HG03066 (cell line): ENCODE results near the gene IRF1.
"Not testable (repeated sequence)": the region's sequence is repeated elsewhere in the genome, so short reads cannot be mapped to it uniquely, and the experiment has no call there.

Experiments
- ATAC-seq: cut with Tn5 transposase; IDR thresholded peaks from one replicate; pipeline ENCODE4 v1.9.1; 2021; ENCODE audit warnings: low read depth; ENCODE audit not compliant: unreplicated experiment

Gene IRF1, protein sequence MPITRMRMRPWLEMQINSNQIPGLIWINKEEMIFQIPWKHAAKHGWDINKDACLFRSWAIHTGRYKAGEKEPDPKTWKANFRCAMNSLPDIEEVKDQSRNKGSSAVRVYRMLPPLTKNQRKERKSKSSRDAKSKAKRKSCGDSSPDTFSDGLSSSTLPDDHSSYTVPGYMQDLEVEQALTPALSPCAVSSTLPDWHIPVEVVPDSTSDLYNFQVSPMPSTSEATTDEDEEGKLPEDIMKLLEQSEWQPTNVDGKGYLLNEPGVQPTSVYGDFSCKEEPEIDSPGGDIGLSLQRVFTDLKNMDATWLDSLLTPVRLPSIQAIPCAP

DNA sequence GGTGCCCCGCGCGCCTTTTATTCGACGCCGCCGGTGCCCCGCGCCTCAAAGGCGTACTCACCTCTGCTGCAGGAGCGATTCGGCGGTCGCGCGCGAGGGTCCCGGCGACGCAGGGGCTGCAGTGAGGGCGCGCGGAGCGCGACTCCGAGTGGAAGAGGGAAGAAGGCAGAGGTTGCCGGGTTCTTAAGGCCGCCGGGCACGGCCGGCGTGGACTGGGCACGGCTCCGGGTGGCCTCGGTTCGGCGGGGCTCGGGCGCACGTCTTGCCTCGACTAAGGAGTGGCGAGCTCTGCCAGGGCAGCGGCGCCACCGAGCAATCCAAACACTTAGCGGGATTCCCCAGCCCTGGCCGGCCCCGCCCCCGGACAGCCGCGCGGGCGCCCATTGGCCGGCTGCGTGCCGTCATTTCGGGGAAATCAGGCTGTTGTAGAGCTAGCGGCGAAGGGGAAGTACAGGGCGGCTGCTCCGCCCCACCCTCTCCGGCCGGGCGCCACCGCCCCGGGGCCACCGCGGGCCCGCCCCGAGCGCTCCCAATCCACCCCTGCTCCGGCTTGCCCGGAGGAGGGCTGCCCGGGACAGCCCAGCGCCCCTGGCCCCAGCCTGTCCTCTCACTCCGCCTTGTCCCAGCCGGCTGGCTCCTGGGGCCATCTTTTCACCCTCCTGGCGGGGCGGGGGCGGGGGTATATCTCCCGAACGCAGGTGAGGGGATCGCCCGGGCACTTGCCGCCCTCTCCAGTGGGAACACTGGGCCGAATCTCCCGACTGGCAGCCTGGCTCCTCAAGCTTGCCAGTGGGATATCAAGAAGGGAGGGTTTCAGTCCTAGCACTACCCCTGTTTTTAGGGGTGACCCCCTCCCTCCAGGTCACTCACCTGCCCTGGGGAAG lies at the start of gene IRF1:
TSS of gene IRF1 (minus strand) at position 290 of the 884 bp plus-strand sequence. CDS start 1,295 bp downstream, outside the sequence.
- ATAC-seq, result peak; percentile 82

DNA sequence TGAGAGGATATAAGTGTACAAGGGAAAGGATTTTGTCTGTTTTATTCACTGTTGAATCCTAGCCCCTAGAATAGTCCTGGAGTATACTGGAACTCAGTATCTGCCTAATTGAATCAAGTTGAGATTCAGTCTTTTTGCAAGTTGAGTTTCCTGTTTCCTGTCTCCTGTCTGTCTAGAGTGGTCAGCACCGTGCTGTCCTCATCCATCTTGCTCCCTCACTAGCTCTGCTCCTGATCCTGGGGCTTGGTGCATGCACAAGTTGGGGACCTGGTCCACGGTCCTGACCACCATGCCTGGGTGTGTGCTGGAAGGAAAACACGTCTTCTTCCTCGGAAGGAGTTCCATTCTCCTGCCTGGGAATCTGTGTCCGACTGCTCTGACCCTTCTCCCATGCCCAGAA lies 49.6 kb upstream of the IRF1 start:
- no peak for ATAC-seq

GRCh38 chr5:132539716-132540115 lies 49.1 kb upstream of the IRF1 start:
- ATAC-seq, result no peak

DNA sequence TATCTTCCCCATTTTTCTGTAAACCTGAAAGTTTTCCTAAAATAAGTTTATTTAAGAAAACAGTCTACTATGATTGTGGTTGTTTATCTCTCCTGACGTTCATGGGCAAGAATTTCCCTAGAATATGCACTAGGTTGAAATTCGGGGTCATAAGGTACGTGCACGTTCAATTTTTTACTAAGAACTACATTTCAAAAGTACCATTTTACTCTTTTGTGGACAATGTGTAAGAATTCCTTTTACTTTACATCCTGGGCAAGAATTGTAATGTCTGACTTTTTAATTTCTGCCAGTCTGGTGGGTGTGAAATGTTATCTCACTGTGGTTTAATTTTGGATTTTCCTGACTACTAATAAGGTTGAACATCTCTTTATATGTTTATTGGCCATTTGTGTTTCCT lies 40.4 kb upstream of the IRF1 start:
- ATAC-seq, result no peak

DNA sequence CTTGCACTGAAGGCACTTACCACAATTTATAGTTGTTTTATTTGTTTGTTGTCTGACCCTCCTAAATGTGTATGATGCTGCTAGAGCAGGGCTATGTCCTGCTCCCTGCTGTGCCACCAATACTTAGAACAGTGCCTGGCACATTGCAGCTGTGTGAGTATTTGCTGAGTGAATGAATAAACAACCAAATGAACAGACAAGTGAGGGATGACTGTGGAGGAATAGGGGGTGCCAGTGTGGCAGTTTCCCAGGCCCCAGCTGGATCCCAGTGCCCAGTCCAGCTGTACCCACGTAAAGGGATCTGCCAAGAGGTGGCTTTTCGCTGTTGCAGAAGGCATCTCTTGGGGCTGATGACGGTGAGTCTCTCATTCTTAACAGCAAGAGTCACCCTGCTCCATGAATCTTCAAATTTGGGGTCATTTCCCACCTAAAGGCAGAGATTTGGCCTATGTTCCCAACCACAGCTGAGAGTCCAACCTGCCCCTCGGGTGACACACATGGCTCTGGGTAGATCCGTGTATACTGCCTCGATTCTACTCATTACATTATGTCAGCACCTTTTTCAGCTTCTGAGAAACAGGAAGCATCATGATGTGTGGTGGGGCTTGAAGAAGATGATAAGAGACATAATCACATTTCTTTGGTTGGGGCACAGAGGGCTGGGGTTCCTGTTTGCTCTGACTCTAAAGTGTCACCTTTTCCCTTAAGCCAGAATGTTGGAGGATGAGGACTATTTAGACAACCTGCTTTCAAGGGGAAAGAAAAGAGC lies 38.5 kb upstream of the IRF1 start:
- no peak for ATAC-seq

DNA sequence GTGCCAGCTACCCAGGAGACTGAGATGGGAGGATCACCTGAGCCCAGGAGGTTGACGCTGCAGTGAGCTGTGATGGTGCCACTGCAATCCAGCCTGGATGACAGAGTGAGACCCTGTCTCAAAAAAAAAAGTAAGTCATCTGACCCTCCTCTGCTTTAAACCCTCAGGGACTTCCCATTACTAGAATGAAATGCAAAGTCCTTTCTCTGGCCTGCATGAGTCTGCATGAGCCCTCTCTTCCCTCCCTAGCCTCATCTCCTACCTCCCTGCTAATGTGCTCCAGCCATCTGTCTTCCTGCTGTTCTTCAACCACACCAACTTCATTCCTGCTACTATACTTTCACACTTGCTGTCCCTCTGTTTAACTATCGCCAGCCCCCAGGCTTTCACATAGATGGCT lies 37.4 kb upstream of the IRF1 start:
- ATAC-seq, result no peak

DNA sequence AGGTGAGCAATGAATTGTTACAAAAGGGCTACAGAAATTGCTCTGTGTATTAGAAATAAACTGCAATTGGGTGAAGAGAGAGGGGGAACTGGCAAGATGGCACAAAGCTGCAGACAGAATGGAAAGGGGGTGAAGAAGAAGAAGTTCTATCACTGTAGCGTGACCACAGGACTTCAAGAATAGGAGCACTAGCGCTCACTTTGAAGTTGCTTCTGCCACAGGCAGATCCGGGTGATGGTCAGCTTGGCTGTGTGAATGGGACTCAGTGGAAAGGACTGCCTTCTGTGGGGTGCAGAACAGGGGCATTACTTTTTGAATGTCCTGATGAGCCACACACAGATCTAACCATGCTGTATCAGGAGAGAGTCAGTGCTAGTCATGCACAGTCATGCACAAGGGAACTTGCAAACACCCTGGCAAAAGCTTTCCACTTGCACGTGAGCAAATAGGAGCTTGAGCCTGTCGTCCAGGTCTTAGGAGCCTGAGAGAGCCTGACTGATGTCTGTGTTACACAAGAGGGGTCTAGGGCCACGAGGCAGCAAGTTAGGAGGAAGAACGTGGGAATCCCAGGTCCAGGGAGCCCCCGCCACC lies 36.5 kb upstream of the IRF1 start:
- ATAC-seq, result no peak

DNA sequence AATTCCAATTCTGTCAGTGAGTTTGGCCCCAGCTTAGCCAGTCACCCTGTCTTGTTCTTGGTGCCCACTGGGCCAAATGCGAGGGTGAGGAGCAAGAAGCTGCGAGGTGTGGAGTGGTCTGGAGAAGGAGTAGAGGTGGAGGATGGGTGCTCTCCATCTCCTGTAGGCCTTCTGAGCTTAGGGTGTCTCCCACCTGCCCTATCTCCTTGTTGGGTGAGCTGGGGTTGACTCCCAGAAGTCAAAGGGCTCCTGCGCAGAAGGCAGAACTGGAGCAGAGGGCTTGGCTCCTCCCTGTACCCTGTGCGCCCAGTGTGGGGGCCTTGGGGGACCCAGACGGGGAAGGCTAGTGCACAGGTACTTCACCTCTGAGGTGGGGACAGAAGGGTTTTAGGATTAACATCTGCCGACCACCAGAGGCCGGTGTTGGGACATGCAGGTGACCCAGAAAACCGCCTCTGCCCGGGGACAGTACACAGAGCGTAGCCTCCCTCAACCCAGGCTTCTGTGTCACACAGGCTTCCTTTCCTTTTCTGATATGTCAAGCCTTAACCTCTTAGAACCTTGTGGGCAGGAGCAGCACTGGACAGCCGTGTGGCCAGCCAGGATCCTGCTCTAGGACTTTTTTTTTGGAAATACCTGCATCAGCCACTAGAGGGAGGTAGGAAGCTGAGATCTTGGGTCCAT lies 35.9 kb upstream of the IRF1 start:
- peak; percentile 35 for ATAC-seq

DNA sequence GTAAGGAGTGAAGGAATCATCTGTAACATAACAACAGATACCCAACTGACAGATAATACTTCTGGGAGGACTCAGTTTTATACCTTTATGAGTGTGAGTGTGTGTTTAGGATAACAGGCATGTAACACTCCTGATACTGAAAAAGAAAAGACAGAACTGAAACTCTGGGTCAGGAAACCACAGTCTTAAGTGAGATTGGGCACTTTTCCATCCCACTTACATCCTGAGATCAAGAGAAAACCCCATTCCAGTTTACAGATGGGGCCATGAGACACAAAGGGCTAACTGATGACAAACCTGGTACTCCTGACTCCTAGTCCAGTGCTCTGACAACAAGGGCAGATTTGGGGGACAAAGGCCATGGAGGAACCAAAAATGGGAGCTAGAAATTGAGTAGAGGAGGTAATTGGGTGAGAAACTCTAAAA lies 34.7 kb upstream of the IRF1 start:
- ATAC-seq, result peak; percentile 72

DNA sequence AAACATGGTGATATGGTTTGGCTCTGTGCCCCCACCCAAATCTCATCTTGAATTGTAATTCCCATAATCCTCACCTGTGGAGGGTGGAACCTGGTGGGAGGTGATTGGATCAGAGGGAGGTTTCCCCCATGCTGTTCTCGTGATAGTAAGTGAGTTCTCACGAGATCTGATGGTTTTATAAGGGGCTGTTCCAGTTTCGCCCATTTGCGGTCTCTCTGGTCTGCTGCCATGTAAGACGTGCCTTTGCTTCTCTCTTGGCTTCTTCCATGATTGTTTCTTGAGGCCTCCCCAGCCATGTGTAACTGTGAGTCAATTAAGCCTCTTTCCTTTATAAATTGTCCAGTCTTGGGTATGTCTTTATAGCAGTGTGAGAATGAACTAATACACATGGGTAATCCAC lies 34.3 kb upstream of the IRF1 start:
- not testable (repeated sequence) for ATAC-seq

DNA sequence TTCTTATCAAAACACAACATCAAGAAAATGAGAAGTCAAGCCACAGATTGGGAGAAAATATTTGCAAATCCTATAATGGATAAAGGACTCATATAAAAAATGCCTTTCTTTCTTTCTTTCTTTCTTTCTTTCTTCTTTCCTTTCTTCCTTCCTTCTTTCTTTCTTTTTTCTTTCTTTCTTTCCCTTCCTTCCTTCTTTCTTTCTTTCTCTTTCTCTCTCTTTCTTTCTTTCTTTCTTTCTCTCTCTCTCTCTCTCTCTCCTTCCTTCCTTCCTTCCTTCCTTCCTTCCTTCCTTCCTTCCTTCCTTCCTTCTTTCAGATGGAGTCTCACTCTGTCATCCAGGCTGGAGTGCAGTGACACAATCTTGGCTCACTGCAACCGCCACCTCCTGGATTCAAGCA lies 31.5 kb upstream of the IRF1 start:
- not testable (repeated sequence) for ATAC-seq

GRCh38 chr5:132513618-132514336 lies 23.2 kb upstream of the IRF1 start:
- not testable (repeated sequence) for ATAC-seq

DNA sequence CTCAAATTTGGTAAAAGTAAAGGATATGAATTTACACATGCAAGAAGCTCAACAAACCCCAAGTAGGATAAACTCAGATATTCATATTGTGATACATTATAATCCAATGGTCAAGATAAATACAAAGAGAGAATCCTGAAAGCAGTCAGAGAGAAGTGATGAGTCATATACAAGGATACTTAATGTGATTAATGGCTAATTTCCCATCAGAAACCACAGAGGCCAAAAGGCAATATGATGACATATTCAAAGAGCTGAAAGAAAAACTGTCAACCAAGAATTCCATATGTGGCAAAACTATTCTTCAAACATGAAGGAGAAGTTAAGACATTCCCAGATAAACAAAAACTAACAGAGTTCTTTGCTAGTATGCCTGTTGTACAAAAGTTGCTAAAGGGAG lies 19.5 kb upstream of the IRF1 start:
- ATAC-seq, result no peak

DNA sequence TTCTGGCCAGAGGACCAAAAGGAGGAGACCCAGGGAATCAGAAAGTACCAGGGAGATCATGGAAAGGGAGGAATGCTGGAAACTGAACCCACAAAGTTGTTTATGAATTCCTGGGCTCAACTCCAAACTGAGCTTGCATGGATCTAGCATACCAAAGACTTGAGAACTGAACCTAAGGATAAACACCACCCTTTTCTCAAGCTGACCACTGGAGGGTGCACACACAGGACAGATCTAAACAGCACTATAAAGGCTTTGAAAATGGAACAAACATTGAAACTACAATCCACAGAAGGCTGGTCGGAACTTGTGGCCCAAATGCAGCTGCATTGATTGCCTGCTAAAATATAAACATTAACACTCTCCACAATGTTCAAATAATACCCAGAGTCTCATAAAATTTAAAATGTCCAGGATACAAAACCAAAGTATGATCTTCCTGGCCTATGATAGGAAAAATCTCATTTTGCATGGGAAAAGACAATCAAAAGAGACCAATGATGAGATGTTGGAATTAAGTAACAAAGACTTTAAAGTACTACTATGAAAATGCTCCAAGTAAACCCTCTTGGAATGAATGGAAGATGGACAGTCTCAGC lies 15.6 kb upstream of the IRF1 start:
- ATAC-seq, result peak; percentile 60

DNA sequence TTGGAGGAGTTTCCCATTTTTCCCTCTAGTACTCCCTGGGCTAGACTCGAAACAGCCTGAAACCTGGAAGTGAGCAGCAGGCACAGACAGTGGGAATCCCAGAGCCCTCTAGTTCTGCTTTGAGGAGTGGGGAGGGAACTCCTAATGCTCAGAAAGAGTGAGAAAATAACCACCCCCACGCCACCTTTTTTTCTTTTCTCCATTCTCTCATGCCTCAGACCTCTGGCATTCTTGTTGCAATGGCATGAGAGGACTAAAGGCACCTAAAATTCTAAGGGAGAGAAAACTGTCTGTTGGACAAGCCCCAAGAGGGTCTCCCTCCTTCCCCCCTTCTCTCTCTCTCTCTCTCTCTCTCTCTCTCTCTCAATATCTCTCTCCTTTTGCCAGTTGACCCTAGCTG lies 15.1 kb upstream of the IRF1 start:
- ATAC-seq, result no peak

DNA sequence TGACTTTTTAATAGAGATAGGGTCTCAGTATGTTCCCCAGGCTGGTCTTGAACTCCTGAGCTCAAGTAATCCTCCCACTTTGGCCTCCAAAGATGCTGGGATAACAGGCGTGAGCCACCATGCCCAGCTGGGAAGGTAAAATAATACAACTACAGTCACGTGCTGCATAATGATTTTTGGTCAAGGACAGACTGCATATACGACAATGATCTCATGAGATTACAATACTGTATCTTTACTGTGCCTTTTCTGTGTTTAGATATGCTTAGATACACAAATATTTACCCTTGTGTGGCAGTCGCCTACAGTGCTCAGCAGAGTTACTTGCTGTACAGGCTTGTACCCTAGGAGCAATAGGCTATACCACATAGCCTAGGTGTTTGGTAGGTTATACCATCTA lies 14.2 kb upstream of the IRF1 start:
- no peak for ATAC-seq

DNA sequence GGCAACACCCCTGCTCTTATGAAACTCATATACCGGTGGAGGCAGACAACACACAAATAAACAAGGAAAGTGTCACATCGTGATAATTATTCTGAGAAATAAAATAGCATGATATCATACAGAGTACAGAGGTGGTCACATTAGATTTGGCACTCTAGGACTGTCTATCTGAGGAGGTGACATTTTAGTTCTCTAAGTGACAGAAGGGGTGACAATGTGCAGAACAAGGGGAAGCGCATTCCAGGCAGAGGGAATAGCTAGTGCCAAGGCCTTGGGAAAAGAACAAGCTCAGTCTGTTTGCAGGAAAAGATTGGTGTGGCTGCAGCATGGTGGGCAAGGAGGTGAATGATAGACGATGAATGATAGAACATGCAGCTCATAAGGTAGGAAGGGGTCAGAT lies 12.7 kb upstream of the IRF1 start:
- no peak for ATAC-seq

DNA sequence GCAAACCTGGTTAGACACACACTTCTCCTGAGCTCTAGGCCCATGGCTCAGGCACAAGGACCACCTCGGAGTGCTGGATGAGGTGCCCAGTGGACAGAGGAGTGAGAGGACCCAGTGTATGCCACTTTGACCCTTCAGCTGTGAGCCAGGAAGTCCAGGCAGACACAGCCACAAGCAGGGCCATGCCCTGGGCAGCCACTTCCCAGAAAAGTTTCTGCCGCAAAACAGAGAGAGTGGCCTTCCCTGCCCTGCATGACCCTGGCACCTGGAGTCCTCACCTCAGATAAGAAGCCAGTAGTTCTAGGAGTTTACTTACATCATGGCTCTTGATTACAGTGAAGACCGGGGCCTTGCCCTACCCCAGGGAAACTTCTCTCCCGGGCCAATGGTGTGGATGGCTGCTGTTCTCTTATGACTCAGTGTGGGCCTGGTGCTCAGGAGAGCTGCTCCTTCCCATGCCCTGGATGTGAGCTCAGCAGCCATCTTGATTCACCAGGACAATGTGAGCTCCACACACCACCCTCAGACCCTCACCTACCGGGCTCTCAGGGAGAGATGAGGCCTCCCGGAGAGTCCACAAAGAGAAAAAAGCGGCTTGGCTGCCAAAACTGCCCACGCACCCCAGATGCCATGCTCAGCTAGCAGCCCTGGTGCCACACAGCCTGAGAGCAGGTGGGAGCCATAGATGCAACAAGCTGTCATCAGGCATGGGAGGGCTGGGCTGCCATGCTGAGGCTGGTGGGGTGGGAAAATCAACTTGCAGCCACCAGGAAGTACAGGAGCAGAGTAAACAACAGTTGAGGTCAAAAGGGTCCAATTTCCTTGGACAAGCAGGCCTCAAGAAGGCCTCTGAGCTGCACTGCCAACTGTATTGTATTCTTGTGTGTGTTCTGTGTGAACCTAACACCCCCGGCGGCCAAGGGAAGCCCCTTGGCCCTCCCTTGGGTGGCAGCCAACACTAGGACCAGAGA lies 11.7 kb upstream of the IRF1 start:
- no peak for ATAC-seq
